Anterior cingulate cortex (tissue), 58 donors: ENCODE data around the gene METTL13.
A peak's percentile ranks its signal among the peaks of the same experiment; 100 is the strongest.

Source experiments
- DNase-seq, 58 donors: peaks; one replicate each; lab custom pipeline; 2025; lab: John Stamatoyannopoulos, UW

Gene METTL13

DNA sequence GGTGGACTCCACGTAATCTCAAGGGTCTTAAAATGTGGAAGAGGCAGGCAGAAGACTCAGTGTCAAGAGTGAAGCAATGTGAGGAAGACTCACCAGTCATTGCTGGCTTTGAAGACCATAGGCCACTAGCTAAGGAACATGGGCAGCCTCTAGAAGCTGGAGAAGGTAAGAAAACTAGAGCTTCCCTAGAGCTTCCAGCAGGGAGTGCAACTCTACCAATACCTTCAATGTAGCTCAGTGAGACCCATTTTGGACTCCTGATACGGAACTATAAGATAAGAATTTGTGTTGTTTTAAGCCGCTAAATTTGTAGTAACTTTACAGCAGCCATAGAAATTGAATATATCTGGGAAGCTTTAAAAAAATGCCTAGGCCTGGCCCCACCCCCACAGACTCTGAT is 18.9 kb downstream of the METTL13 start:
- no peak for DNase-seq

DNA sequence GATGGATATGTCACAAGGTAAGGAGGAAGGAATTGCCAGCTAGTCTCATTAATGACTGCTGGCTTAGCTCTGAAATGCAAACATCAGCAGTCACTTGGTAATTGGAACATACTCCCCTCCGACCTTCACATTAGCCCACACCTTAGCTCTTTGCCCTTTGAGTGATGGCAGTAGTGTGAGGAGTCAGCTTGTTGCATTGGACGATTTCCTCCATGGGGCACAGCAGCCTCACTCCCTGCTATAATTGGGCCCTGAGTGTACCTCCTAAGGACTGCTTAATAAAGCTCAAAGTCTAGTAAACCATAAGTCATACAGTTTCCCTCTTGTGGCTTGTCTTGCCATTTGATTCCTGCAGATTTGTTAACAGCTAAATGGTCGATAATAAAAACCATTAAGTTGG is 19.4 kb downstream of the METTL13 start:
- DNase-seq, result no peak

DNA sequence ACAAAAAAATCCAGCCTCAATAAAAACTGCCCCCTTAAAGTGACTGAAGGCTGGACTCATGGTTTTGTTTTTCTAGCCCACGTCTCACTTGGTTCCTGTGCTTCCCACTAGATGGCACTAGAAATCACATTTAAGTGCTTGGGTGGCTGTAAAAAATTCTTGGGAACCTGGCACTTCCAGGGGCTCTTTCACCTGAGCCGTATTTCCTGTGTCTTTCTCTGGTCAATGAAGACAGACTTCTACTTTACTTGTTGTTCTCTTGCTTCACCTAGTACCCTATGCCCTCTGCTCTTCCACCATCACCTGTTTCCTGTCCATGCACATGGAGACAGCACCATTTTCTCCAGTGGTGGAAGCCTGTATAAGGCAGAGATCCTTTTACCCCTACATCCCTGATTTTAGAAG is 20.0 kb downstream of the METTL13 start:
- DNase-seq, result peak in 18 of 58 donors; percentile 4 to 55 (median 14)

DNA sequence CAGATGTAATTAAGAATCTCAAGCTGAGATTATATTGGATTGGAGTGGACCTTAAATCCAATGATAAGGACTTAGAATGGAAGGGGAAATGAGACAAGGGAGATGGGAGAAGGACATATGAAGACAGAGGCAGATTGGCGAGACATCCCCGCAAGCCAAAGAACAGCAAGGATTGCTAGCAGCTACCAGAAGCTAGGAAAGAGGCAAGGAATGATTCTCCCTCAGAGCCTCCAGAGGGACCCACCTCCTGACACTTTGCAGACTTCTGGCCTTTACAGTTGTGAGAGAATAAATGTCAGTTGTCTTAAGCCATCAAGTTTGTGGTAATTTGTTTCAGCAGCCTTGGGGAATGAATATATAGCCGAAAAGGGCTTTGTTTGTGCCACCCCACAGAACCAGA is 20.7 kb downstream of the METTL13 start:
- peak in 8 of 58 donors; percentile 6 to 37 (median 15) for DNase-seq

DNA sequence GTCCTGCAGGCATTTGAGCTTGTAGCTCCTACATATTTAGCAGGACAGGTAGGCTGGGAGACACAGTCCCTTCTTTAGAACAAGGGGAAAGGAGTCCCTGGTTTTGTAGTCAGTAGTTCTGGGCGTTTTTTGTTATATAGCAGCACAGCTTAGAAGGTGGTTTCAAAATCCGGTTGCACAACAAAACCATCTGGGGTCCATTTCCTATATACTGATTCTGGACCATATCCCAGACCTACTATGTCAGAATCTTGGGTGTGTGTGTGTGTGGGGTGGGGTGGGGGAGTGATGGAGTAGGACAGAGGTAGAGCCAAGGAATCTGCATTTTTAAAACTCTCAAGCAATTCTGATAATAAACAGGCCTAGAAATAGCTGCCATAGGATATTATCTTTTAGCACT is 21.6 kb downstream of the METTL13 start:
- DNase-seq, result no peak

DNA sequence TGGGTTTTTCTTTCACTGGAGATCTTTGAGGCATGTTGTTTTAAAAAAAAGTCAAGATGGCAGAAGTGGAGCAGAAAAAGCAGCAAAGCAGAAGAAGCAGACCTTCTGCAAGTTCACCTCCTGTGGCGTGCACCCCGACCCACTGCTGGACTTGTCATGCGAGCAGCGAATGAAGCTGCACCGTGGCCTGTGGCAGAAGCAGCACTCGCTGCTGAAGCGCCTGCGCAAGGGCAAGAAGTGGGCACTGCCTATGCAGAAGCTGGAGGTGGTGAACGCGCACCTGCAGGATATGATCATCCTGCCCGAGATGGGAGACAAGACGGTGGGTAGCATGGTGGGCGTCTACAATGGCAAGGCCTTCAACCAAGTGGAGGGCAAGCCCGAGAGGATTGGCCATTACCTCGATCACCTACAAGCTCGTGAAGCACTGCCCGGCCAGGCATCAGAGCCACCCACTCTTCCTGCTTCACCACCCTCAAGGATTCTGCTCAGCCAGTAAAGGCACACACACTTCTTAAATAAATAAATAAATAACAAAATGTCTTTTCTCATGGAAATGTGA is 22.1 kb downstream of the METTL13 start:
- DNase-seq, result no peak

DNA sequence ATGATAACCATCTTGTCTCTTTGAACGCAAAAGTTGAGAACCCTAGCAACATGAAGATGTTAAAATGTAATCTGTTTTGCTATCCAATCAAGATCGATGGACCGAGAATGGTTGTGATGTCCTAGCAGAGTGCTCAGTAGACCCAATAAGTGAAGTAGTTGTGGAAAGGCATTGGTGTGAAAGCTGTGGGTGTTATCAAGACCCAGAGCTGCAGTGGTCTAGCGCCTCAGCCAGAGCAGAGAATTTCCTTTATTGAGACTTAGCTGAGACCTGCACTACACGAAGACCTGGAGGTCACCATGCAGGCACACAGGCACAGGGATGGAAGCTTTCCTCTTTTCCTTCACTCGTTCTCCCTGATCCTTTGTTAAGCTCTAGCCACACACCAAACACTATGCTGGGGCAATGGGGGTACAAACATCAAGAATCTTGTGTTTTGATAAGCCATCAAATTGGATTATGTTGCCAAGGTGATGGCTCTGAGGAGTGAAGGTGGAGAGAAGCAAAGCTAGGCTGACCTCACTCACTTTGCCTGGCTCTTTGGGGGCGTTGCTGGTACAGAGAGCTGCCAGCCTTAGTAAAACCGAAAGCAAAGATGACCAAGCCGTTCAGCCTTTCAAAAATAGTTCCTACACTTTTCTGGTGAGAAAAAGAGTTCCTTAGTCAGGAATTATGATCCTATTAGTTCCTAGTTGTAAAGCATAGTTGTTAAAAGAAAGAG is 24.1 kb downstream of the METTL13 start:
- peak in 5 of 58 donors; percentile 4 to 23 (median 8) for DNase-seq

DNA sequence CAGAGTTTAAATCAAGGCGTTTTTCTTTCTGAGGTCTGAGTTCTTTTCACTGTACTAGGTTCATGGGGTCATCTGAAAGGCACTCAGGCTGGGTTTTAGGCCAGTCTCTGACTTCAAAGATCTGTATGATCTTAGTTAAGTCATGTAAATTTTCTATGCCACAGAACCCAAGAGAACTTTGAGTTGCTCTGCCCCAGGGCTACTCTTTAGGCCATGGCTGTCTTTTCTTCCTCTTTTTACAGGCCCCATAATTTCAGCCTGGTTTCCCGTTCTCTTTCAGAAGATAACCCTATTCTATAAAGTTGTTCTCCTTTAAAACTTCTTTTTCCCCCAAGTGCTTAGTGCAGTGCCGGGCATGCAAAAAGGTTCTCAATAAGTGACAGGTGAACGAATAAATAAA is 26.1 kb downstream of the METTL13 start:
- no peak for DNase-seq

DNA sequence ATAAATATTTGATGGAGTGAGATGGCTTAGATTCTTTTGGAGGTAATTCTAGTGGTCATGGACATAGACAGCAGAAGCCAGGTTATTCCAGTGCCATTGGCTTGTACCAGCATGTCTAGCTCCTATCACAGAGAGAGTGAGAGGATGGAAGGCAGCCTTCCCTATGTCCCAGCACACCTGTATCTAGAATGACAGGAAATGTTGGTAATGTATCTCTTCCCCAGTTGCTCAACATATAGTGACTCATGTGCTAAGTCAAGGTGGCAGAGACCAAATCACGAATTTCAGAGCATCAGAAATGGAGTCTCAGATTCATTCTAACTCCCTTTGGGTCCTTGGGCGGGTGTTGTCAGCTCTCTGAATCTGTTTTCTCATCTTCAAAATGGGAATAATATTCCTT is 28.4 kb downstream of the METTL13 start:
- no peak for DNase-seq

DNA sequence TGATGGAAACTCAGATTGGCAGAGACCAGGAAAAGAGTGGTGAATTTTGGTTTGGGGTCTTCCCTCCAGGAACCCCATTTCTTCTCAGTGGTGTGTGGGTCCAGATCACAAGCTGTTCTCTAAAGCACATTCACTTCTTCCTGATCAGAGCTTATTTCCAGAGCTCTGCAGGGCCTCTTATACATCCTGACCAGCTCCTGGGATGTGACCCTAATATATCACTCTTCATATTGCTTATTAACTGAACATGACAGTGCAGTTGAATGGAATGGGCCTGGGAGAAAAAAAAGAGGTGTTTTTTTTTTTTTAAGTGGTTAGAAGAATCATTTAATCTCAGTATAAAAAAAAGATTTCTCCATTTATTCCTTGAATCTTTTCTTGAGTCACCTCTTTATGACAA is 30.2 kb downstream of the METTL13 start:
- no peak for DNase-seq

DNA sequence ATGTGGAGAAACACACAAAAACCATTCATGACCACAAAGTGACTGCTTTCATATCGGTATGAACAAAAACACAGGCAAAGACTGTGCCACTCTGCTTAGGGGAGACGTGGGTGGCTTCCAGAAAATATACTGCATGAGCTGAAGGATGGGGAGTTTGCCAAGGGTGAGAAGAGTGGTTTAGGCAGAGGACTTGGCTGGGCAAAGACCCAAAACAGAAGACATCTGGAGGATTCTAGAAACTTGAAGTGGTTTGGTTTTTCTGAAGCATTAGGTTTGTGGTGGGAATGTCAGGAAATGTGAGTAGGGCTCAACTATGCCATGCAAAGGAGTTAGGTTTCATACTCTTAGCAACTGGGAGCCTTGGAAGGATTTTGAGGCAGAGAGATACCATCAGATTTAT is 33.2 kb downstream of the METTL13 start:
- peak in 2 of 58 donors; percentile 8 to 17 for DNase-seq

DNA sequence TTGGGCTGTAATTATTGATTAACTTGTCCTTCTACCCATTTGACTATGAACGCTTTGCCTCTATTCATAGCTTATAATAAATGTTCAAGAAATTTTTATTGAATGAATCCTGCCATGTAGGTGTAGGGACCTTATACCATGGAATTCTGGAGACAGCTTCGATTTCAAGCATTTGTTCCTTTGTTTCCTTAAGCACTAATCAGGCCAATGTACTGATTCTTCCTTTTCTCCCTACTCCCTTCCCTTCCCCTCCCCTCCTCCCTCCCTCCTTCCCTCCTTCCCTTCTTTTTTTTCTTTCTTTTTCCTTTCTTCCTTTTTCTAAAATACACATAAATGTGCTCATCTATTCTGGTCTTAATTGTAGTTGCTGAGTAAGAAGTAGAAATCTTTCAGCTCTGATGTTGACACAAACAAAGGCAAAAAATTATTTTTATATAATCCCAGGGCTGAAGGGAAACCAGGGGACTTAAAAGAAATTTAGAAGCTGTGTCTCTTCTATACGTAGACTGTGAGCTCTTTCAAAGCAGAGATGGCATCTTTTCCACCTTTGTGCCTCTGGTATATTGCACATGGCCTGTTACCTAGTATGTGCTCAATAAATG is 34.9 kb downstream of the METTL13 start:
- no peak for DNase-seq

DNA sequence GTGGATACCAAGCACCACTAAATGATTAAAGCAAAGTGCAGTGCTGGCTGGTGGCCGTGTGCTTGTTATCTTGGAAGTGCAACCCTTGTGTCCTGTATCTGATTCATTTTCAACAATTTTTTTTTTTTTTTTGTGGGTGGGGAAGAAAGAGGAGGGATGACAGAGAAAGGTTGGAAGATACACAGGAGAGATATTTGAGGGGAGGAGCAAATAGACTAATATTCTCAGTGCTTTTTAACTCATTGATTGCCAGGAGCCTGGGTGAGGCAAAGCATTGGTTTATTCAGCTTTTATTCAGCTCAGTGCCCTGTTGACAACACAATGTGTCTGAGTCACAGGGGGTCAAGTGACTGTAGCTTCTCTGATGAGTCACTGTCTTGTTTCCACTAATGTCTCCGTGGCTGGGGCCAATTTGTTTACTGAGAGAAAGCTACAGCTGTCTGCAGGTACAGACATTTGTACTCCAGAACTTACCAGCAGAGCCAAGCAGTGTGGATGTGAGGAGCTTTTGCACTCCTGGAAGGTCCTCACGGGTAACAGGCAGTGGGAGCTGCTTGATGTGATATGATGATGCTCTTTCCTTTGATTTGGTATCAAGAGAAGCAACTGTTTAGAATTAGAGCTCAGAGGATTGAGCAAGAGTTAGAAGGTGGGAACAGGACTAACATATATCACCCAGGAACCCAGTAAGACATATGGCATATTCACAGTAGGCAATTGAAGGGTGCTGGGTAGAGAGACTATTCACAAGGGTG is 36.2 kb downstream of the METTL13 start:
- peak in 12 of 58 donors; percentile 6 to 78 (median 26) for DNase-seq

DNA sequence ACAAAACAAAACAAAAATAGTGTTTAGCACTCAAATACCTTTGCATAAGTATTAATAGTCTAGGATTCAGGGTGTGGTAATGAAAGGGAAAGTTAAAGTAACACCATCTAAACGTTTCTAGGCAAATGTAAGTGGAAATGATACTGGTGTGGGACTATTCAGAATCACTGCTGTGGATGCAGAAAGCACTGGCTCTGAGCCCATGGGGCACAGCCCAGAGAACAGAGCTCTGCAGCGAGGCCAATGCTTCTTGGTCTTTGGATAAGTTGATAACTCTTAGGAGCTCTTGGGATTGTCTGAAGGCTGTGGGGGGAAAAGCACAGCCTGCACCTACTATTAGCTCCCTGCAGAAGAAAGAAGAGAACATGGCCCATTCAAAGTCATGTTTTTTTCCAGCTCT is 38.5 kb downstream of the METTL13 start:
- DNase-seq, result peak in 17 of 58 donors; percentile 2 to 48 (median 20)

DNA sequence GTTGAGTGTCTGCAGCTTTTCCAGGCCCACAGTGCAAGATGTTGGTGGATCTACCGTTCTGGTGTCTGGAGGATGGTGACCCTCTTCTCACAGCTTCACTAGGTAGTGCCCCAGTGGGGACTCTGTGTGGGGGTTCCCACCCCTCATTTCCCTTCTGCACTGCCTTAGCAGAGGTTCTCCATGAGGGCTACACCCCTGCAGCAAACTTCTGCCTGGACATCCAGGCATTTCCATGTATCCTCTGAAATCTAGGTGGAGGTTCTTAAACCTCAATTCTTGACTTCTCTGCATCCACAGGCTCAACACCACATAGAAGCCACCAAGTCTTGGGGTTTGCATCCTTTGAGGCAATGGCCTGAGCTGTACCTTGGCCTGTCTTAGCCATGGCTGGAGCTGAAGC is 45.5 kb downstream of the METTL13 start:
- DNase-seq, result no peak

DNA sequence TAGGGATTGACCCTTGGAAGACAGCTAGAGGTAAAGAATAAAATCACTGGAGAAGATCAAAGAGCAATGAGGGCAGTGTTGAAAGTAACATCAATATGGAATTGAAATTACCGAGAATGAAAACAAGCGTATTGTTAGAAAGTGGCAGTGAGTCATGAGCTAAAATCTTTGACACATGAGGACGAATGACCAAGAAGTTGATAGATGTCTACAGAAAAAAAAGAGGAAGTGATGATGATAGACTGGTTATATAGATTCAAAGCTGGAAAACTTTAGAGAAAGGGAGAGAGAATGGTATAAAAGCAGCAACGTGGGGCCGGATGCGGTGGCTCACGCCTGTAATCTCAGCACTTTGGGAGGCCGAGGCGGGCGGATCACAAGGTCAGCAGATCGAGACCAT is 47.3 kb downstream of the METTL13 start:
- DNase-seq, result no peak

DNA sequence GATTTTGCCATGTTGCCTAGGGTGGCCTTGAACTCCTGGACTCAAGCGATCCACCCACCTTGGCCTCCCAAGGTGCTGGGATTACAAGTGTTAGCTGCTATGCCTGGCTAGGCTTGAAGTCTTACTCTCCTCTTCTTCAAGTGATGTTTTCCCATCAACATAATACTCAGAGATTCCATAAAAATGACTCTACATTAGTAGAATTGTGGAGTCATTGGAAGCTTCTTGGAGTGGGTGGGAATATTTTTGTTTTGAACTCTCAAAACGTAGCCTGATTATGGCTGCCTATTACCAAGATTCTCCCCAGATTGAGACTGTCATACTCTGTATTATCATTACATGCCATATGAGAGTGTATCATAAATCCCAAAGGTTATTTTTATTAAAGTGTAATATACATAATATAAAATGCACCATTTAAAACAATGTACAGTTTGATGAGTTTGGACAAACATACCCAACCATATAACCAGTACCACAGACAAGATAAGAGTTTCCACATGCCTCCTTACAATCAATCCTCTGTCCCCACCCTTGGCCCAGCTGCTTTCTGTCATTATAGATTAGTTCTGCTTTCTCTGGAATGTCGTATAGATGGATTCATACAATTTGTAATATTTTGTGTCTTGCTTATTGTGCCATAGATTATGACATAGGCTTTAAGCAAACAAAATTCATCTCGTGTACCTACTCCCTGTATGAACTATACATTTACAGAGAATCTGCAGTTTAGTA is 51.8 kb downstream of the METTL13 start:
- no peak for DNase-seq

DNA sequence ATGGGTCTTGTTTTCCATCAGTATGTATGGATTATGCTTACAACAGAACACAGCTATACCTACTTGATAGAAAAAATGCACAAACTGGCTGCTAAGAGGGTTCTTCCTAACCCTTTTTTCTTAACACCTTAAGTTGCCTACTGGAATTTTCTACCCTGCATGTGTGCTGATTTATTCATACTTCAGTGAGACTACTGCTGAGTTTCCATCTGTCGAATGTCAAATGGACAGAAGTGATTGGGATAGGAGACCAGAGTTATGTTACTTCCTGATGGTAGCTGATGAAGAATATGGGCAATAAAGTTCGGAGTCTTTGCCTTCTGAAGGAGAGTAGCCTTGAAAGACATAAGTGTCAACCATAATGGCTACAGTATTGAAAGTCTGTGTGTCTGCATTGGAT is 53.4 kb downstream of the METTL13 start:
- DNase-seq, result no peak

DNA sequence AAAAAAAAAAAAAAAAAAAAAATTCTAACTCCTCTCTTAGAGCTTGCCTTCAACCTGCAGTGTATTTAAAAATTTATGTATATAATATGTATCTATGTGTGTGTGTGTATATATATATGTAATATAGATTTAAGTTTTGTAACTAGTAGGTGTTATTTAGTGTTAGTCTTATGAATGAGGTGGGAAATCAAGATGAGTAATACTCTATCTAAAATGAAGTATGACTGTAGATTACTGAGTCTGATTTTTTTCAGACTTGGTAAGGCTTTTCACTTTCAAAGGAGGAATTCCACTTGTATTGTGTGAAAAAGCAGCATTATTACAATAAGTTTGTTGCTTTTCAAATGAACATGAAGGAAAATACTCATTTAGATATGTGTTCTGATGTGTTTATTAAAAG is 54.4 kb downstream of the METTL13 start:
- DNase-seq, result no peak

DNA sequence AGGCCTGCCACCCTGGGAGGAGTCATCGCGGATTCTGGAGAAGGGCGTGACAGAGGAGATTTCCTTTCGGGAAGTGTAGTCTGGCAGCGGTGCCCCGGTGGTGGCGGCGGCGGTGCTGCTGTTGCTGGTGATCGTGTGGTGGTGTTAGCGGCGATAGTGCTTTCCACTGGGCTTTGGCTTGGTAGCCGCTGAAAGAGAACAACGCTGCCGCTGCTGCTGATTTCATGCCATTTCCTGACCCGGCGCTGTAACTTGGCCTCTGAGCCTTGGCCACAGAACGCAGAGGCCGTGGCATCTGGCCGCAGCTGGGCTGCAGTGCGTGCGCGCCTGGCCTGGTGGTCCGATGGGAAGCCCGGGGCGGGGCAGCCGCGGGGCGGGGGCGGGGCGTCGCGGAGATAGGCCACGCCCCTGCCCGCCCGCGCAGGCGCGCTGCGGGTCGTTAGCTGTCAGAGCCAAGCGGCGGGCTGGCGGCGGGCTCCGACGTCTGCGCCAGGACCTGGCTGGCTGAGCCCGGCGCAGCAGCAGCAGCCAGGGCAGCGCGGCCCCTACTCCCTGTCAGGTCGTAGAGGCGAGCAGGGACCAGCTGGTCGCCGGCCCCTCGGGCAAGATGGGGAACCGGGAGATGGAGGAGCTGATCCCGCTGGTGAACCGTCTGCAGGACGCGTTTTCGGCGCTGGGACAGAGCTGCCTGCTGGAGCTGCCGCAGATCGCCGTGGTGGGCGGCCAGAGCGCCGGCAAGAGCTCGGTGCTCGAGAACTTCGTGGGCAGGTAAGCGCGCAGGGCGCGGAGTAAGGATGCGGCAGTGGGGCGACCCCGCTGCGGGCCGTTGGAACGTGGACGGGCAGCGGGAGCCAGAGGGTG is 59.8 kb downstream of the METTL13 start, which contains the start of gene DNM3:
DNM3 (plus strand) TSS at position 449 of the 861 bp plus-strand sequence; CDS start at position 608, 159 bp downstream.
- DNase-seq, result peak; percentile 36 to 98 (median 87)
